ENCODE measurements around the gene SELENOP.

SELENOP gene

DNA sequence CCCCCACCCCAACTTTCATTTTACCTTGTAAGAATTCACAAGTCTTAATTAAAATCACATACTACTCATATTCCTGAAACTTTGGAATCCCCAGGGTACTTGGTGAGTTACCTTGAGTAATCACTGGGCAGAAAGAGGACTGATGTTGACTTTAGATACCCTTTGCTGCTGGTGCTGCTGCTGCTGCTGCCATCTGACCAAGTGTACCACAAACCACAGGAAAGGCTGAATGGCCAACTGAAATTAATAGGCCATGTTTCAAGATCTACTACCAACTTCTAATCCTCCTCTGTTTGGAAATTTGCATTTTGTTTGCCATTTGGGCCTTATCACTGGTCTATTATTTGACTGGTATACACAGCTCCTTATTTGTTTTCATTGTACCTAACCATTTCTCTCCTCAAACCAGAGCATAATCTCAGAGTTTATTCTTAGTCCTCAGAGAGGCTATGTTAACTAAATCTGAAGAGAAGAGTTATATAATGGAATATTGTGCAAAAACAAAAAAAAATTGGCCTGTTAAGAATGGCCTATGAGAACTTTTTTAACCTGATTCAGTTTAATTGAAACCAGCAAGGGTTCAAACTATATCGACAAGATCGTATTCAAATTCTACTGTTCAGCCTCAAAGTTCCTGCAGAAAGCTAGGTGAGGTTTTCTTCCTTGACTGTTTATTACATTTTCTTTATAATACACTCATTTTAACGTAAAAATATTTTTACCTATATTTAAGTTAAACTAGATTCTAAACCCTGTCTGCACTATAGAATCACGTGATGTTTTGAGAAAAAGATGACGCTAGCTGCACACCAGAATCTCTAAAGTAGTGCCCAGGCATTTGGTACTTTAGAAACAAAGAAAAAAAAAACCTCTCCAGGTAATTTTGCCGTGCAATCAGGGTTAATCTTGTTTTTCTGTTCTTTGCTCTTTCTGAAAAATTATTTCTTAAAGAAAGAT is 13.1 kb downstream of the SELENOP start:
- DNase-seq: no peak

DNA sequence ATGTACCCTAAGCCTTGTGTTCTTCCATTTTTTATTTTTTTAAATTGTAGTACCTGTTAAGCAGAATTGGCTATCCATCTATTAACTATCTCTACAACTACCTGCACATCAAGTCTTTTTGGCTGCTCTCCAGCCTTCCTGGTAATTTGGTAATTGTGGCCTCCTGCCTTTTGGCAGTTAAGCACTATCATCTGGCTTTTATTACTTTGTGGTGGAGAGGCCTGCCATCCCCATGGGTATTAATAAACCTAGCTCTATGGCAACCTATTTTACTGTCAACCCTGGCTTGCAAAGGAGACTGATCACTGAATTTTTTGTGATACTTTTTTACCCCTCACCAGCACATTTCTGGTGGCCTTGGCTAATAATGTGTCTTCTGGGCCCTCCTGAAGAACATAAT is 20.5 kb downstream of the SELENOP start:
- no peak for DNase-seq

- no peak for DNase-seq
Observed at GRCh38 chr5:42787845-42788244, 23.8 kb downstream of the SELENOP start.

DNA sequence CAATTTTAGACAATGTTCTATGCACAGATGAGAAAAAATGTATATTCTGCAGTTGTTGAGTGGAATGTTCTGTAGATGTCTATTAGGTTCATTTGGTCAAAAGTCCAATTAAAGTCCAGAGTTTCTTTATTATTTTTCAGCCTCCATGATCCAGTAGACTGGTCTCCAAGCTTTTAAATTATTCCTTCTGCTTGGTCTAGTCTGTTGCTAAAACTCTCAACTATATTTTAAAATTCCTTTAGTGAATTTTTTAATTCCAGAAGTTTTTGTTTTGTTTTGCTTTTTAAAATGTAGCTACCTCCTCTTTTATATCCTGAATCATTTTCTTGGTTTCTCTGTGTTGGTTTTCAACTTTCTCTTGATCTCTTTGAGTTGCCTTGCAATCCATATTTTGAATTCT is 24.6 kb downstream of the SELENOP start:
- DNase-seq: no peak

GRCh38 chr5:42785756-42786155 is 25.9 kb downstream of the SELENOP start:
- DNase-seq: no peak

GRCh38 chr5:42784132-42784531 is 27.6 kb downstream of the SELENOP start:
- DNase-seq: peak; percentile 39

DNA sequence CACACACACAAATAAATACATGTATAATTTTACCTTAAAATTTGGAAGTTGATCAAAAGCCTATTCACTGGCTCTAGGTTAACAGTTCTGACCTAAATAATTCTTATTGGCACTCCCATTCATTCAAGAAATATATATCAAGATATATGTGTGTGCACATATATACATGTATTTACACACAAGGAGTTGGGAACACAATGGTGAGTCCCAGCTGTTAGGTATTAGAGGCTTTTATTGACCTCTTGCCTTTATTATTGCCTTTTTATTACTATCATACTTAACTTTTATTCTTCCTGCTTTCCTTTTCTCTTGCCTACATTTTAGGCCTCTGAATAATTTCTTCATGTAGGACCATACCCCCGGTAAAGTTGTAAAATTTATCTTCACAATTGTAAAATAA is 30.1 kb downstream of the SELENOP start:
- no peak for DNase-seq

DNA sequence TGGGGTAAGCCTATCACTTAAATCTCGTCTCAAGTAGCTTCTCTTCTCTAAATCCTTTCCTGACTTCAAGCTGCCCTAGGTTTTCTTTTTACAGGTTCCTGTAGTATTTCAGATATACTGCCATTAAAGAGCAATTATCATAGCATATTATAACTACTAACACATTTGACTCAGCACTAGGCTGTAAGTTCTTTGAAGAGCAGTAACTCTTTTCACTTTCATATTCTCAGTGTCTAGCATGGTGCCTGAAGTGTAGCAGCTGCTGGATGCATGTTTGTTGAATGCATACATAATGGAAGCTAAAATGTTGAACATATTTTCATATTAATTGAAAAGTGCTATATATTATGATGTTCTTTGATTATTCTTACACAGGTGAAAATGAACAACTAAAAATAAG is 32.6 kb downstream of the SELENOP start:
- no peak for DNase-seq

- DNase-seq: no peak
Observed at GRCh38 chr5:42772265-42772993, 39.3 kb downstream of the SELENOP start.

DNA sequence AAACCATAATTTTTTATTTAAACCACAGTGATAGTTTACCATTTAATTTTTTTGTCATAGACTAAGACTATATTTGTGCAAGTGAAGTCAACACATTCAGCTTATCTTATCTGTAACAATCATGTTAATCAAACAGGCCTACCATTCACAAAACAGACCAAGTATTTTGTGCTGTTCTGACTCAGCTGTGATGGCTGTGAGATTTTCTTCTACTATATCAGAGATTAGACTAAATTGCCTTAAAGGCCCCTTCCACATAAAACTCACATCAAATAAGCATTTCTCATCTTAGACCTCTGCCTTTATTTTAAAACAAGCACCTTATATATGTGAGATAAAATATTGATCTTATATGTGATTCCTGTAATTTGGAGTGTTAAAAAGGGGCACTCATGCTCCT is 41.7 kb downstream of the SELENOP start:
- DNase-seq: no peak

- DNase-seq: no peak
Observed at GRCh38 chr5:42768106-42768504, 43.6 kb downstream of the SELENOP start.

DNA sequence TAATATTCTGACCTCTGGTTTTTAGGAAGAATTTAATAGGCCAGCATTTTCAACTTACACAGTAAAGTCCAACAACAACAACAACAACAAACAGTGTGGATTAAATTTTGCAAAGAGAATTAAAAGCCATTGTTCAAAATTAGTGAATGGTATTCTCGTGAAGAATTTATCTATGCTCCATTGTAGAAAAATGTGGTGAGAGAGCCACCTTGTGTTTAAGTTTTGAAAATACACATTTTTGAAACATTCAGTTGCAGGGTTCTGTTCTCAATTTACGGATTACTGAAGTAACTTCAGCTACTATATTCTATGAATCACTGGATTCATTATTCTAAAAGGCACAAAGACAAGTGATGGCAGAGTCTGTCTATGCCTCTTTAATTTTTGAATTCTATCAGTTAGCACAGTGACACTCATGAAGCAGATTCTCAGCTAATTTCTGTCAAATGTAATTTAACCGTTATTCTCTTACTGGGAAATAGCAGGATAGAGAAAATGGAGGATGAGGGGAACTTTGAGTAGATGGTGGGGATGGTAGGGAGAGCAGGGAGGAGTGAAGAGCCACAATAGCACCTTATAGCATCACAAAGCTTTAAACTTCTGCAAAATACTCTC is 44.1 kb downstream of the SELENOP start:
- peak; percentile 20 for DNase-seq

GRCh38 chr5:42761791-42762190 is 49.9 kb downstream of the SELENOP start:
- DNase-seq: no peak

- DNase-seq: no peak
Observed at GRCh38 chr5:42760426-42760825, 51.3 kb downstream of the SELENOP start.

GRCh38 chr5:42759456-42759855 is 52.2 kb downstream of the SELENOP start:
- no peak for DNase-seq

GRCh38 chr5:42756606-42757601 is 54.8 kb downstream of the SELENOP start, which contains the start of gene CCDC152:
Gene CCDC152, plus strand, starts transcription at chr5:42756818. Its CDS starts 2,304 bp downstream, at chr5:42759122.
- no peak for DNase-seq

- no peak for DNase-seq
Observed at GRCh38 chr5:42753099-42753498, 58.6 kb downstream of the SELENOP start.

DNA sequence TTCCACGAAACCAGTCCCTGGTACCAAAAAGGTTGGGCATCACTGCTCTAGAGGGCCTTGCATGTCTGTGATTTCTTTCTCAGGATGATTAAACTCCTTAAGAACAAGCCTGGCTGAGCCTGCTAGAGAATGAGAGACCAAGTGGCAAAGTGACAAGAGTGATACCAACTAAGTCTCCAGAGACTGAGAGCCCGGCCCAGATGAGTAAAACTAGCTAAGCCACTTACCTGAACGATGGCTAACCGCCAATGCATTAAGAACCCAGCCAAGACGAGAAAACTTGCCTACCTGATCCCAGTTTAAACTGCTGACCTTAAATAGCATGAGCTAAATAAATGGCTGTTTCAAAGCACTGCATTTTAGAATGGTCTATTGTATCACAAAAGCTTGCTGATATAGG is 60.6 kb downstream of the SELENOP start:
- no peak for DNase-seq

DNA sequence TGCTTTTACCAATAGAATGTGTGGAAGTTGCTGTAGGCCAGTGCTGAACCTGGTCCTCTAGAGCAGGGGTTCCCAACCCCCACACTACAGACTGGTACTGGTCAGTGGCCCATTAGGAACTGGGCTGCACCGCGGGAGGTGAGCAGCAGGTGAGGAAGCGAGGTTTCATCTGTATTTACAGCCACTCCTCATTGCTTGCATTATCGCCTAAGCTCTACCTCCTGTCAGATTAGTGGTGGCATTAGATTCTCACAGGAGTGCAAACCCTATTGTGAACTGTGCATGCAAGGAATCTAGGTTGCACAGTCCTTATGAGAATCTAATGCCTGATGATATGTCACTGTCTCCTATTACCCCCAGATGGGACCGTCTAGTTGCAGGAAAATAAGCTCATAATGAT is 61.2 kb downstream of the SELENOP start:
- DNase-seq: no peak
